Spleen (tissue), 11 donors: Measurements from ENCODE around the gene FITM1. TPM values are rescaled to one million over a fixed set of nuclear protein-coding genes. Genes with fewer than 3 reads are reported as not detected.

ENCODE experiments used
- DNase-seq: peaks from one replicate; pipeline ENCODE4 v3.0.0-alpha.2; 2020
- H3K27ac ChIP-seq, 8 donors: fragments of 200-600 bp; sonication (generic) in 7 of 8; 1 replicate in 4 of 8; 2 replicates in 4 of 8; pipeline versions ENCODE4 v1.5.0 to v1.8.0; 2016 to 2021; ENCODE audit warnings: inconsistent platforms in 4 of 8, mild to moderate bottlenecking in 4 of 8, moderate library complexity in 1 of 8
- H3K27me3 ChIP-seq, 7 donors: fragments of 200-600 bp; sonication (generic) in 6 of 7; replicated peaks in 1 of 7; 1 replicate in 4 of 7; 2 replicates in 3 of 7; pipeline versions ENCODE4 v1.5.0 to v1.8.0; 2016 to 2021; ENCODE audit warnings: inconsistent platforms in 3 of 7, mild to moderate bottlenecking in 1 of 7
- H3K36me3 ChIP-seq, 6 donors: fragments of 200-600 bp; sonication (generic) in 5 of 6; 1 replicate in 4 of 6; 2 replicates in 2 of 6; pipeline versions ENCODE4 v1.5.0 to v1.8.0; 2016 to 2021; ENCODE audit warnings: inconsistent platforms in 2 of 6
- H3K4me1 ChIP-seq, 6 donors: fragments of 200-600 bp; sonication (generic) in 5 of 6; 1 replicate in 3 of 6; 2 replicates in 3 of 6; pipeline versions ENCODE4 v1.5.0 to v1.8.0; 2016 to 2021; ENCODE audit warnings: inconsistent platforms in 3 of 6
- H3K4me3 ChIP-seq, 8 donors: fragments of 200-600 bp; sonication (generic) in 7 of 8; 1 replicate in 4 of 8; 2 replicates in 4 of 8; pipeline versions ENCODE4 v1.5.0 to v1.8.0; 2016 to 2021; ENCODE audit warnings: inconsistent platforms in 4 of 8, mild to moderate bottlenecking in 4 of 8, moderate library complexity in 2 of 8
- H3K9me3 ChIP-seq, 8 donors: fragments of 200-600 bp; sonication (generic) in 7 of 8; 1 replicate in 4 of 8; 2 replicates in 4 of 8; pipeline versions ENCODE4 v1.5.0 to v1.8.0; 2016 to 2021; ENCODE audit warnings: inconsistent platforms in 4 of 8
- CTCF ChIP-seq, 11 experiments: fragments of 200-600 bp in 7 of 11; fragments of 450-650 bp in 4 of 11; sonication (generic) in 4 of 11; IDR thresholded peaks in 8 of 11; conservative IDR thresholded peaks in 3 of 11; 1 replicate in 7 of 11; 2 replicates in 4 of 11; pipeline versions ENCODE4 v1.4.0 to v1.8.0; 2016 to 2021; ENCODE audit warnings: antibody characterized with exemption in 11 of 11, inconsistent platforms in 4 of 11, mild to moderate bottlenecking in 1 of 11
- POLR2A ChIP-seq, 3 donors: fragments of 450-650 bp; IDR thresholded peaks; one replicate each; pipeline ENCODE4 v1.5.1; 2017; ENCODE audit warnings: antibody characterized with exemption in 3 of 3, mild to moderate bottlenecking in 1 of 3
- POLR2AphosphoS5 ChIP-seq, 3 donors: sonication (generic); formaldehyde crosslinking; IDR thresholded peaks; one replicate each; pipeline ENCODE4 v1.5.1; 2017; ENCODE audit warnings: antibody characterized with exemption in 3 of 3
- WGBS, 5 donors: extraction: QIAGEN DNeasy Blood & Tissue Kit in 3 of 5; methylation state at CpG; one replicate each; pipeline versions ENCODE4 v1.1.5 to v1.1.7; 2013 to 2018; 5-methylcytosine and 5-hydroxymethylcytosine counted together
- intact Hi-C: fragments of 100-400 bp; cut with DNase I; formaldehyde crosslinking; loops from one replicate; pipeline ENCODE4 v1.15.0; 2023; ENCODE audit warnings: low total_unique reads
- polyA plus RNA-seq, 3 donors: library from polyadenylated mRNA; stranded (reverse); fragments of 200-250 nt; gene quantifications; one replicate each; pipeline ENCODE4 v1.2.1, GENCODE V29; 2013
- total RNA-seq, 7 donors: library from RNA; depleted of rRNA in 3 of 7; stranded (reverse); fragments of >200 nt in 3 of 7; fragmentation: NEBNext Ultra II Directional in 4 of 7; extraction: Animal tissue kit (Norgen Biotek cat#: 25700) in 4 of 7; gene quantifications; one replicate each; pipeline versions ENCODE4 v1.1.0 to v1.2.1, GENCODE V29; 2016 to 2021
- donor health status: healthy with polysubstance abuse.
- donor health status: DM: no; HTN: no; CAD: no; lungs with moderate emphysema.
- donor health status: DM: no; HTN: no; CAD: no.
- donor health status: Bipolar disorder and iron deficiency.
- donor health status: healthy.
- donor health status: DM: no; HTN: no; CAD: no.
- donor health status: DM: yes; HTN: yes; CAD: no.

The FITM1 gene
- total and polyA plus RNA-seq, 10 donors: 3.7 to 12.9 (median 8.7) TPM

GRCh38 chr14:24115422-24116127 is 14.9 kb upstream of the FITM1 start:
- 1 to 7% (median 3%) methylated on average over 14 of the region's 14 CpGs for WGBS, 5 donors

GRCh38 chr14:24116128-24116814 is 14.2 kb upstream of the FITM1 start:
- intact Hi-C loops: no loop called here
- H3K4me3 ChIP-seq: peak overlapping the region in 7 of 8 donors; percentile 60 to 85 (median 79)
- peak overlapping the region in 4 of 8 donors; percentile 97 to 99 (median 98) for H3K27ac ChIP-seq
- H3K9me3 ChIP-seq: no peaks in the 10 kb centered on the region
- peaks cover 3 to 48% (median 42%) of the 10 kb centered on the region in 6 donors for H3K36me3 ChIP-seq
- TF ChIP-seq POLR2AphosphoS5 (IDR thresholded peaks at IDR 0.05) (no peak), POLR2A (IDR thresholded peaks at IDR 0.05) (no peak), CTCF (IDR thresholded peaks at IDR 0.05 in 8 of 11, conservative IDR thresholded peaks at IDR 0.05 in 3 of 11) (no peak)
- DNase-seq: peak; percentile 67
- H3K4me1 ChIP-seq: peaks cover 23 to 49% (median 38%) of the 10 kb centered on the region in 6 donors
- H3K27me3 ChIP-seq: no peaks in the 10 kb centered on the region
- 72 to 85% (median 82%) methylated on average over 6 of the region's 6 CpGs for WGBS, 5 donors

More at GRCh38 chr14:24115422-24116127, 14.9 kb upstream of the FITM1 start:
- H3K9me3 ChIP-seq: no peaks in the 10 kb centered on the region
- H3K36me3 ChIP-seq: peaks cover 3 to 41% (median 35%) of the 10 kb centered on the region in 6 donors
- H3K27me3 ChIP-seq: no peaks in the 10 kb centered on the region
- peaks cover 23 to 56% (median 41%) of the 10 kb centered on the region in 6 donors for H3K4me1 ChIP-seq
- intact Hi-C loops: no loop called here
- peak overlapping the region; percentile 60 to 85 (median 76) for H3K4me3 ChIP-seq
- H3K27ac ChIP-seq: peak overlapping the region; percentile 97 to 100 (median 98)
- TF ChIP-seq POLR2A (IDR thresholded peaks at IDR 0.05): no peak
- DNase-seq: peak; percentile 87

DNA sequence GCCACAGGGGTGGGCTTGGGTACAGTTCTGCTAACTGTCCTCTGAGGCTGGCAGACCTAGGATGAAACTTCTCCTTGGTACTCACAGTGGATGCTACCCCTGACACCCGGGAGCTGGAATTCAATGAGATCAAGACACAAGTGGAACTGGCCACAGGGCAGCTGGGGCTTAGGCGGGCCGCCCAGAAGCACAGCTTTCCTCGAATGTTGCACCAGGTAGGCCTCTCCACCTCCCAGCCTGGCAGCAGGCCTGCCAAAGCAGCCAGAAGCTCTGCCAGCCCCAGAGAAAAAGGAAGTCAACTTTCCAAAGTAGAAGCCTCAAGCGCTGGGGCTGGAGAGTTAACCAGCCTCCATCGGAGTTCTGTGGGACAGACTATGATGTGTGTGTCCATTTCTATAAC is 13.3 kb upstream of the FITM1 start:
- H3K4me3 ChIP-seq: peak overlapping the region in 1 of 8 donors; percentile 85
- H3K9me3 ChIP-seq: no peaks in the 10 kb centered on the region
- H3K27me3 ChIP-seq: no peaks in the 10 kb centered on the region
- no peak for TF ChIP-seq POLR2A (IDR thresholded peaks at IDR 0.05)
- no peak for TF ChIP-seq POLR2AphosphoS5 (IDR thresholded peaks at IDR 0.05)
- no peak for TF ChIP-seq CTCF (IDR thresholded peaks at IDR 0.05 in 8 of 11, conservative IDR thresholded peaks at IDR 0.05 in 3 of 11)
- DNase-seq: peak; percentile 69
- WGBS, 5 donors: 92 to 98% (median 94%) methylated on average over 6 of the region's 6 CpGs
- peaks cover 23 to 48% (median 37%) of the 10 kb centered on the region in 6 donors for H3K4me1 ChIP-seq
- H3K36me3 ChIP-seq: peaks cover 3 to 57% (median 51%) of the 10 kb centered on the region in 6 donors
- intact Hi-C loops: no loop called here
- H3K27ac ChIP-seq: peak overlapping the region in 2 of 8 donors; percentile 4 to 6

DNA sequence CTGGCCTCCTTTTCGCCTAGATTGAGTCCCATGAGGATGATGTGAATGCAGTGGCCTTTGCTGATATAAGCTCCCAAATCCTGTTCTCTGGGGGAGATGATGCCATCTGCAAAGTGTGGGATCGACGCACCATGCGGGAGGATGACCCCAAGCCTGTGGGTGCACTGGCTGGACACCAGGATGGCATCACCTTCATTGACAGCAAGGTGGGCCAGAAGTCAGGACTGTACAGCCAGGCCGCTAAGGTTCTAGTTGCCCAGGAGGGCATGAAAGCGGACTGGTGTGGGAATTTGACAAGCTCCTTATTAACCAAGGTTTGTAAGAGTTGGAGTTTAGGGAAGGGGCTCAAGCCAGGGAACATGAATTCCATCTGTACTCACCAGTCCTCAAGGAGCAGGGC is 10.8 kb upstream of the FITM1 start:
- H3K27me3 ChIP-seq: no peaks in the 10 kb centered on the region
- peaks cover 20 to 65% (median 44%) of the 10 kb centered on the region in 6 donors for H3K4me1 ChIP-seq
- TF ChIP-seq POLR2AphosphoS5 (IDR thresholded peaks at IDR 0.05) (peak in 1 of 3 donors; percentile 15), CTCF (IDR thresholded peaks at IDR 0.05 in 8 of 11, conservative IDR thresholded peaks at IDR 0.05 in 3 of 11) (no peak), POLR2A (IDR thresholded peaks at IDR 0.05) (no peak)
- no peak overlapping the region for H3K27ac ChIP-seq
- peak; percentile 37 for DNase-seq
- H3K36me3 ChIP-seq: peaks cover 3 to 82% (median 71%) of the 10 kb centered on the region in 6 donors
- no peaks in the 10 kb centered on the region for H3K9me3 ChIP-seq
- 97 to 99% (median 98%) methylated on average over 6 of the region's 6 CpGs for WGBS, 5 donors
- H3K4me3 ChIP-seq: no peak overlapping the region
- intact Hi-C loops: no loop called here
